ENCODE measurements around the gene XRCC2.

DNA sequence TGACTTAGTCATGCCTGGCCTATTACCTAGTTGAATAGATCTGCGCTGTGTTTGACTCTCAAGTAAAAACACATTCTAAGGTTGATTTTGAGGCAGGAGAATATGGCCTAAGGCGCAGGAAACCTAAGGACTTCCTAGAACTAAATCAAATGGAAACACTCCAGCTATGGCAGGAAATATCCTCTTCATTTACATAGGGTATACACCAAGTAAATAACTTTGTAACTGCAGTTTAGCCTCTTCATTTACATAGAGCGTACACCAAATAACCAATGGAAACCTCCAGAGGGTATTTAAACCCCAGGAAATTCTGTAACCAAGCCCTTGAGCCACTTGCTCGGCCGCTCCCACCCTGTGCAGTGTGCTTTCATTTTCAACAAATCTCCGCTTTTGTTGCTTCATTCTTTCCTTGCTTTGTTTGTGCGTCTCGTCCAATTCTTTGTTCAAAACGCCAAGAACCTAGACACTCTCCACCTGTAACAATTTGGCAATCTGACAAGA lies 35.6 kb upstream of the XRCC2 start:
- TF ChIP-seq POLR2AphosphoS5 (IDR thresholded peaks at IDR 0.05) = no peak
- no peak for TF ChIP-seq POLR2A (IDR thresholded peaks at IDR 0.05; ENCODE audit: low read depth)
